Measurements from ENCODE around the gene SRGAP3. TPM values are rescaled to one million over a fixed set of nuclear protein-coding genes. Genes with fewer than 3 reads are reported as not detected.

SRGAP3 gene
- total RNA-seq, 1 donor from 2014 or later = 21.4 TPM

DNA sequence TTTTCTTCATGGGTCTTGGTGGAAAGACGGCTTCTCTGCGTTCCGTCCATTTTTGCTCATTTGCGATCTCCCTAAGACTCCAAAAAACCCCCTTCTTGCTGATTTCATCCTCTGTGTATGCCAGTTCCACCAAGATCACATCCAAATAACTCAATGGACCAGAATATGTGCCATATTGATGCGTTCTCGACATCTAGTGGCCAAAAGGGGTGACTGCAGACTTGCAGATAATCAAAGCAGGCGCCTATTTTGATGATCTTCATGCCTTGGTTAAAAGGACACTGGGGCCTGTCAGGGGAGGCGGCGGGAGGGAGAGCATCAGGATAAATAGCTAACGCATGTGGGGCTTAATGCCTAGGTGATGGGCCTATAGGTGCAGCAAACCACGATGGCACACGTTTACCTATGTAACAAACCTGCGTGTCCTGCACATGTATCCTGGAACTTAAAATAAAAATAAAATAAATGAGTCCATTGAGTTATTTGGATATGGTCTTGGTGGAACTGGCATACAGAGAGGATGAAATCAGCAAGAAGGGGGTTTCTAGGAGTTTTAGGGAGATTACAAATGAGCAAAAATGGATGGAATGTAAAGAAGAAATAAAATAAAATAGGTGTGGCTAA, 182.0 kb downstream of the SRGAP3 start:
- H3K4me1 Mint-ChIP-seq (ENCODE audit: low read depth) = no peaks in the 10 kb centered on the region
- no peak for DNase-seq (ENCODE audit: low spot score, unreplicated experiment)

GRCh38 chr3:9066775-9067174, 182.7 kb downstream of the SRGAP3 start:
- Mint-ChIP-seq H3K4me3 (ENCODE audit: low read depth) (no peak overlapping the region), H3K27me3 (no peaks in the 10 kb centered on the region), H3K4me1 (ENCODE audit: low read depth) (no peaks in the 10 kb centered on the region), H3K36me3 (ENCODE audit: insufficient read depth) (peaks cover 13% of the 10 kb centered on the region), H3K27ac (no peak overlapping the region), H3K9me3 (ENCODE audit: low read depth) (peaks cover 4% of the 10 kb centered on the region)
- no peak for TF ChIP-seq CTCF (IDR thresholded peaks at IDR 0.05; ENCODE audit: unreplicated experiment)
- no peak for DNase-seq (ENCODE audit: low spot score, unreplicated experiment)

More for the DNA sequence above, 182.0 kb downstream of the SRGAP3 start:
- peaks cover 9% of the 10 kb centered on the region for H3K36me3 Mint-ChIP-seq (ENCODE audit: insufficient read depth)
- no peaks in the 10 kb centered on the region for H3K27me3 Mint-ChIP-seq
- H3K4me3 Mint-ChIP-seq (ENCODE audit: low read depth) = no peak overlapping the region
- H3K9me3 Mint-ChIP-seq (ENCODE audit: low read depth) = peaks cover 2% of the 10 kb centered on the region
- TF ChIP-seq CTCF (IDR thresholded peaks at IDR 0.05; ENCODE audit: unreplicated experiment) = peak; percentile 81
- H3K27ac Mint-ChIP-seq = no peak overlapping the region

GRCh38 chr3:9066141-9066540, 183.3 kb downstream of the SRGAP3 start:
- TF ChIP-seq CTCF (IDR thresholded peaks at IDR 0.05; ENCODE audit: unreplicated experiment) = no peak
- Mint-ChIP-seq H3K27ac (no peak overlapping the region), H3K4me3 (ENCODE audit: low read depth) (no peak overlapping the region), H3K27me3 (no peaks in the 10 kb centered on the region), H3K36me3 (ENCODE audit: insufficient read depth) (peaks cover 13% of the 10 kb centered on the region), H3K4me1 (ENCODE audit: low read depth) (no peaks in the 10 kb centered on the region), H3K9me3 (ENCODE audit: low read depth) (peaks cover 4% of the 10 kb centered on the region)
- no peak for DNase-seq (ENCODE audit: low spot score, unreplicated experiment)

GRCh38 chr3:9064850-9065249, 184.6 kb downstream of the SRGAP3 start:
- H3K27me3 Mint-ChIP-seq = no peaks in the 10 kb centered on the region
- H3K36me3 Mint-ChIP-seq (ENCODE audit: insufficient read depth) = peaks cover 13% of the 10 kb centered on the region
- no peaks in the 10 kb centered on the region for H3K4me1 Mint-ChIP-seq (ENCODE audit: low read depth)
- DNase-seq (ENCODE audit: low spot score, unreplicated experiment) = no peak
- H3K27ac Mint-ChIP-seq = no peak overlapping the region
- peaks cover 4% of the 10 kb centered on the region for H3K9me3 Mint-ChIP-seq (ENCODE audit: low read depth)
- H3K4me3 Mint-ChIP-seq (ENCODE audit: low read depth) = no peak overlapping the region
- TF ChIP-seq CTCF (IDR thresholded peaks at IDR 0.05; ENCODE audit: unreplicated experiment) = no peak

- Mint-ChIP-seq H3K36me3 (ENCODE audit: insufficient read depth) (peaks cover 14% of the 10 kb centered on the region), H3K9me3 (ENCODE audit: low read depth) (peaks cover 4% of the 10 kb centered on the region), H3K4me1 (ENCODE audit: low read depth) (no peaks in the 10 kb centered on the region), H3K27me3 (no peaks in the 10 kb centered on the region), H3K4me3 (ENCODE audit: low read depth) (no peak overlapping the region), H3K27ac (peak overlapping the region; percentile 62)
- no peak for DNase-seq (ENCODE audit: low spot score, unreplicated experiment)
- TF ChIP-seq CTCF (IDR thresholded peaks at IDR 0.05; ENCODE audit: unreplicated experiment) = no peak
Measured at GRCh38 chr3:9064251-9064650, 185.2 kb downstream of the SRGAP3 start.
